ENCODE results near the gene YY1. TPM values are rescaled to one million over a fixed set of nuclear protein-coding genes. Genes with fewer than 3 reads are reported as not detected.

The YY1 gene
- total RNA-seq, 1 experiment from 2014 or later: 83.1 TPM

DNA sequence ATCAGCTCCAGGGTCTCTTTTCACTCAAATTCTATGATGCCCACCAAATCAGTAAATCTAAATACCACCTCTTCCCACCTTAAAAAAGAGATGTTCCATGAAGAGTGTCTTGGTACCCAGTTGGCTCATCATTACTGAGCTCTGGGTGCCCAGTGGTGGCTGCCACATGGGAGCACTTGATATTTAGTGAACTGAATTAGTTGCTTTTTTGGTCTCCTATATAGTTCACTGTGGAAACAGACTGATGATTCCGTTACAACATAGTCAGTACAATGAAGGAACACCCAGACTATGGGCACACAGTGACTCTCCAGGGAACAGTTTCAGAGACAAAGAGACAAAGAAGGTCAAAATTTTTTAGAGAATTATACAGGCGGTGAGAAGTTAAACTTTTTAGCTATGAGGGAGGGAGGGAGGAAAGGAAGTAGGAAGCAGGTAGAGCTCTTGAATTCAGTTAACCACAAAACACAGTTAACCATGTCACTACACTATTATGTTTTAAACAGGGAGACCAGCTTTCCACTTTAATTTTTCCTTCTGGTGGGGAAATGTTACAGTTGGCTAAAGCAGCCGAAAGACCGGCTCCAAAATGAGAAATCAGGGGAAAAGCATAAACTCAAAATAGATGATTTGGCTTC, 14.6 kb upstream of the YY1 start:
- H3K4me3 Mint-ChIP-seq: no peak overlapping the region
- no peak overlapping the region; the same call in none of the 2 replicates for H3K27ac Mint-ChIP-seq
- no peaks in the 10 kb centered on the region for H3K27me3 Mint-ChIP-seq (ENCODE audit: low read depth)
- H3K36me3 Mint-ChIP-seq: no peaks in the 10 kb centered on the region; the same call in 1 of the 2 replicates
- ATAC-seq (no peak), DNase-seq (ENCODE audit: low spot score) (no peak)
- no peaks in the 10 kb centered on the region for H3K9me3 Mint-ChIP-seq
- TF ChIP-seq ZNF138 (CRISPR knock-in tag; conservative IDR thresholded peaks at IDR 0.05): no peak
- TF ChIP-seq GTF2I (CRISPR knock-in tag; conservative IDR thresholded peaks at IDR 0.05): no peak
- TF ChIP-seq NR2C2 (CRISPR knock-in tag; IDR thresholded peaks at IDR 0.05): no peak
- TF ChIP-seq CREM (CRISPR knock-in tag; IDR thresholded peaks at IDR 0.05): no peak
- no peak for TF ChIP-seq JUN (CRISPR knock-in tag; IDR thresholded peaks at IDR 0.05)
- TF ChIP-seq FOXK1 (CRISPR knock-in tag; IDR thresholded peaks at IDR 0.05): no peak
- TF ChIP-seq, protein P1, sequence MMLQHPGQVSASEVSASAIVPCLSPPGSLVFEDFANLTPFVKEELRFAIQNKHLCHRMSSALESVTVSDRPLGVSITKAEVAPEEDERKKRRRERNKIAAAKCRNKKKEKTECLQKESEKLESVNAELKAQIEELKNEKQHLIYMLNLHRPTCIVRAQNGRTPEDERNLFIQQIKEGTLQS (CRISPR knock-in tag; conservative IDR thresholded peaks at IDR 0.05): no peak
- TF ChIP-seq, protein P2, sequence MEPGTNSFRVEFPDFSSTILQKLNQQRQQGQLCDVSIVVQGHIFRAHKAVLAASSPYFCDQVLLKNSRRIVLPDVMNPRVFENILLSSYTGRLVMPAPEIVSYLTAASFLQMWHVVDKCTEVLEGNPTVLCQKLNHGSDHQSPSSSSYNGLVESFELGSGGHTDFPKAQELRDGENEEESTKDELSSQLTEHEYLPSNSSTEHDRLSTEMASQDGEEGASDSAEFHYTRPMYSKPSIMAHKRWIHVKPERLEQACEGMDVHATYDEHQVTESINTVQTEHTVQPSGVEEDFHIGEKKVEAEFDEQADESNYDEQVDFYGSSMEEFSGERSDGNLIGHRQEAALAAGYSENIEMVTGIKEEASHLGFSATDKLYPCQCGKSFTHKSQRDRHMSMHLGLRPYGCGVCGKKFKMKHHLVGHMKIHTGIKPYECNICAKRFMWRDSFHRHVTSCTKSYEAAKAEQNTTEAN (CRISPR knock-in tag; IDR thresholded peaks at IDR 0.05): no peak
- no peak for TF ChIP-seq NR3C1 (CRISPR knock-in tag; conservative IDR thresholded peaks at IDR 0.05; ENCODE audit: low read depth)
- no peak for TF ChIP-seq PRDM15 (CRISPR knock-in tag; IDR thresholded peaks at IDR 0.05)
- TF ChIP-seq MAX (CRISPR knock-in tag; IDR thresholded peaks at IDR 0.05): no peak
- no peak for TF ChIP-seq SMAD3 (CRISPR knock-in tag; IDR thresholded peaks at IDR 0.05; ENCODE audit: borderline replicate concordance)
- TF ChIP-seq PRRX2 (CRISPR knock-in tag; IDR thresholded peaks at IDR 0.05): no peak
- TF ChIP-seq JAZF1 (CRISPR knock-in tag; IDR thresholded peaks at IDR 0.05): no peak
- no peak for TF ChIP-seq NFATC4 (CRISPR knock-in tag; IDR thresholded peaks at IDR 0.05)
- TF ChIP-seq ZNF219 (CRISPR knock-in tag; IDR thresholded peaks at IDR 0.05; ENCODE audit: borderline replicate concordance): no peak
- POLR2A ChIA-PET: interaction anchor here (0.7 to 1.5 kb wide), 3 partner anchors 9 to 150 kb away, joined by 3 to 7 read pairs (median 5); no protein-coding TSS in a partner anchor
- CTCF ChIA-PET: interaction anchor here (0.9 to 4.8 kb wide), 5 partner anchors 10 to 47 kb away, joined by 3 to 49 read pairs (median 6); no protein-coding TSS in a partner anchor
- peaks cover 2% of the 10 kb centered on the region; the same call in 1 of the 2 replicates for H3K4me1 Mint-ChIP-seq

- ChIA-PET POLR2A (interaction anchor here (0.7 to 1.1 kb wide), 2 partner anchors 8 to 149 kb away, joined by 3 to 5 read pairs; no protein-coding TSS in a partner anchor), CTCF (interaction anchor here (0.9 to 4.8 kb wide), 4 partner anchors 13 to 47 kb away, joined by 3 to 49 read pairs (median 6); no protein-coding TSS in a partner anchor)
- H3K9me3 Mint-ChIP-seq: no peaks in the 10 kb centered on the region
- no peaks in the 10 kb centered on the region; the same call in 1 of the 2 replicates for H3K36me3 Mint-ChIP-seq
- ATAC-seq (no peak), DNase-seq (ENCODE audit: low spot score) (no peak)
- no peak overlapping the region for H3K27ac Mint-ChIP-seq
- no peaks in the 10 kb centered on the region for H3K27me3 Mint-ChIP-seq (ENCODE audit: low read depth)
- no peak overlapping the region for H3K4me3 Mint-ChIP-seq
- peaks cover 4% of the 10 kb centered on the region; the same call in 1 of the 2 replicates for H3K4me1 Mint-ChIP-seq
- TF ChIP-seq IRF1 (CRISPR knock-in tag; IDR thresholded peaks at IDR 0.05) (no peak), FOXK1 (CRISPR knock-in tag; IDR thresholded peaks at IDR 0.05) (no peak), RORB (CRISPR knock-in tag; IDR thresholded peaks at IDR 0.05) (no peak), PRDM15 (CRISPR knock-in tag; IDR thresholded peaks at IDR 0.05) (no peak), ESRRA (CRISPR knock-in tag; IDR thresholded peaks at IDR 0.05; ENCODE audit: borderline replicate concordance) (no peak)
- TF ChIP-seq, protein P3, sequence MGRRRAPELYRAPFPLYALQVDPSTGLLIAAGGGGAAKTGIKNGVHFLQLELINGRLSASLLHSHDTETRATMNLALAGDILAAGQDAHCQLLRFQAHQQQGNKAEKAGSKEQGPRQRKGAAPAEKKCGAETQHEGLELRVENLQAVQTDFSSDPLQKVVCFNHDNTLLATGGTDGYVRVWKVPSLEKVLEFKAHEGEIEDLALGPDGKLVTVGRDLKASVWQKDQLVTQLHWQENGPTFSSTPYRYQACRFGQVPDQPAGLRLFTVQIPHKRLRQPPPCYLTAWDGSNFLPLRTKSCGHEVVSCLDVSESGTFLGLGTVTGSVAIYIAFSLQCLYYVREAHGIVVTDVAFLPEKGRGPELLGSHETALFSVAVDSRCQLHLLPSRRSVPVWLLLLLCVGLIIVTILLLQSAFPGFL (CRISPR knock-in tag; IDR thresholded peaks at IDR 0.05; ENCODE audit: borderline replicate concordance): no peak
- TF ChIP-seq, protein P4, sequence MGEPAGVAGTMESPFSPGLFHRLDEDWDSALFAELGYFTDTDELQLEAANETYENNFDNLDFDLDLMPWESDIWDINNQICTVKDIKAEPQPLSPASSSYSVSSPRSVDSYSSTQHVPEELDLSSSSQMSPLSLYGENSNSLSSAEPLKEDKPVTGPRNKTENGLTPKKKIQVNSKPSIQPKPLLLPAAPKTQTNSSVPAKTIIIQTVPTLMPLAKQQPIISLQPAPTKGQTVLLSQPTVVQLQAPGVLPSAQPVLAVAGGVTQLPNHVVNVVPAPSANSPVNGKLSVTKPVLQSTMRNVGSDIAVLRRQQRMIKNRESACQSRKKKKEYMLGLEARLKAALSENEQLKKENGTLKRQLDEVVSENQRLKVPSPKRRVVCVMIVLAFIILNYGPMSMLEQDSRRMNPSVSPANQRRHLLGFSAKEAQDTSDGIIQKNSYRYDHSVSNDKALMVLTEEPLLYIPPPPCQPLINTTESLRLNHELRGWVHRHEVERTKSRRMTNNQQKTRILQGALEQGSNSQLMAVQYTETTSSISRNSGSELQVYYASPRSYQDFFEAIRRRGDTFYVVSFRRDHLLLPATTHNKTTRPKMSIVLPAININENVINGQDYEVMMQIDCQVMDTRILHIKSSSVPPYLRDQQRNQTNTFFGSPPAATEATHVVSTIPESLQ (CRISPR knock-in tag; IDR thresholded peaks at IDR 0.05): no peak
Measured at GRCh38 chr14:100225169-100225568, 13.8 kb upstream of the YY1 start.
